HG03280 (cell line): Measurements from ENCODE around the gene KATNB1.
A peak's percentile ranks its signal among the peaks of the same experiment; 100 is the strongest.

ENCODE experiments used
- ATAC-seq: cut with Tn5 transposase; IDR thresholded peaks from one replicate; pipeline ENCODE4 v1.9.1; 2021; ENCODE audit warnings: mild to moderate bottlenecking, moderate library complexity; ENCODE audit not compliant: unreplicated experiment

KATNB1 gene

DNA sequence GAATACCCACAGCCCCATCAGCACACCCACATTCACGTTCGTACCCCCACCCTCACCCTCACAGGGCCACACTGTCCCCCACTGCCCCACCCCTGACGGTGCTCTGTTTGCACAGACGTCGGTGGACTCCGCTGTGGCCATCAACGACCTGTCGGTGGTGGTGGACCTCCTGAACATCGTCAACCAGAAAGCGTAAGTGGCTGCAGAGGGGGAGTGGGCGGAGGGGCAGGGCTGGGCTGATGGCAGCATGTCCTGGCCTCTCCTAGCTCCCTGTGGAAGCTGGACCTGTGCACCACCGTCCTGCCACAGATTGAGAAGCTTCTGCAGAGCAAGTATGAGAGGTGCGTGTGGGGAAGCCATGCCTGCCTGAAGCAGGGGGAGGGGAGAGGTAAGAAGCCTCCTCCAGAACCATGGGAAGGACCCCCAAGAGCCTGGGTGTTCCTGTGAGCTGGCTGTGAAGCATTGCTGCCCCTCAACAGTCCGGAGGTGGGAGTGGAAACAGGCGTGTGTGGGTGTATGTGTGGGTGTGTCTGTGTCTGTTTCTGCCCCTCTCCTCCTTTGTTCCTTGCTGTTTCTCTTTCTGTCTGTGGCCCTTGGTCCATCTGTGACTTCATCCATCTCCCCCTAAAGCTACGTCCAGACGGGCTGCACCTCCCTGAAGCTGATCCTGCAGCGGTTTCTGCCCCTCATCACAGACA is 20.3 kb downstream of the KATNB1 start:
- ATAC-seq = no peak

GRCh38 chr16:57756424-57757325 is 21.1 kb downstream of the KATNB1 start:
- ATAC-seq = no peak

DNA sequence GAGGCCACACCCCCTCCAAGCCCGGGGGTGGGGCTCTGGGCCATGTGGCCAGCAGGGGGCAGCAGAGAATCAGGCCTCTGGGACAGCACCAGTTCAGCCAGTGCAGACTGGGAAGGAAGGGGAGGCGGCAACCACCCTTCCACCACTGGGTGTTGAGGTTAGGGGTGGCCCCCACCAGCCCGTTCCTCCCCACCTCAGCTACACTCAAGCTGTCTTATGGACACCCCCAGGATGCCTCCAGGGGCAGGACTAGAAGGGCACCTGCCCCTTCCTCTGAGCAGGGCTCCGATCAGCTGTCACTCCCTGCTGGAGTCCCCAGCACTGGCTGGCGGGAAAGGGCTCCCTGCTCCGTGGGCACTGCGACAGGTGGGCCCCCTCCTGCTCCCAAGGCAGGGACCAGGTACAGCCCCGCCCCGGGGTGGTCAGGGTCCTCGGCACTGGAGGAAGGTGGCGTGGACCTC is 21.8 kb downstream of the KATNB1 start:
- peak; percentile 77 for ATAC-seq

- no peak for ATAC-seq
Measured at GRCh38 chr16:57757883-57758282, 22.3 kb downstream of the KATNB1 start.

- ATAC-seq = no peak
Measured at GRCh38 chr16:57758331-57759117, 23.0 kb downstream of the KATNB1 start.

GRCh38 chr16:57759131-57759530 is 23.6 kb downstream of the KATNB1 start:
- no peak for ATAC-seq

DNA sequence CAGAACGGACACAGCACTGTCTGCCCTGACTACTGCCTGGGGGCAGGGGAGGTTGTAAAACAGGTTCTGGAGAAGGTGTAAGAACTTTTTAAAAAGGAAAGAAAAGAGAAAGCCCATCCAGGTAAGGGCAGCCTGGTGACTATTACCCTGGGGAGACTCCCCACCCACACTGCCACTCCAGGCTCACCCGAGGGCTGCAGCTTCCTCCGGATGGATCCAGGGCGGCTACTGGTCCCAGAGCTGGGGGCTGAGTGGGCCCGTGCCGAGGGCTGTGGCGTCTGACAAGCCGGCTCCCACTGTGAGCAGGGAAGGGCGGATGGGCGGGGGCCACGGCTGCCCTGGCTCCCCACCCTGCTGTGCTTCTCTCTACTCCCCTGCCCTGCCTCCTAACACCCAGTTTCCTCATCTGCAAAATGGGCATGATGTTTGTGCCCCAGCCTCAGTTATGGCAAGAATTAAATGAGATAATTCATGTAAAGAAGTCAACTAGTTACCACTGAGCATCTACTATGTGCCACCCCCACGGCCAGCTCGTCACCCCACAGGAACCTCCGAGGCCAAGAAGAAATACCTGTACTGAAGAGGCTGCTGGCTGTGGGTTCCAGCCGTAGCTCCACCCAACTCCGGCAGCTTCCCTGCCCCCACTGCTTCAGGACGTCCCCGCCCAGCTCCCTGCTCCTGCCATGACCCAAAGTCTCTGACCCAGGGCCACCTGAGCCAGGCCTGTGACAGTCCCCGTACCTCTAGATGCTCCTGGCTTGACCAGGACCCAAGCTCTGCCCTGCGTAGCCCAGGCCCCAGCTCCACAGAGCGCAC is 24.2 kb downstream of the KATNB1 start:
- ATAC-seq = no peak

- no peak for ATAC-seq
Measured at GRCh38 chr16:57760357-57761160, 25.0 kb downstream of the KATNB1 start.

DNA sequence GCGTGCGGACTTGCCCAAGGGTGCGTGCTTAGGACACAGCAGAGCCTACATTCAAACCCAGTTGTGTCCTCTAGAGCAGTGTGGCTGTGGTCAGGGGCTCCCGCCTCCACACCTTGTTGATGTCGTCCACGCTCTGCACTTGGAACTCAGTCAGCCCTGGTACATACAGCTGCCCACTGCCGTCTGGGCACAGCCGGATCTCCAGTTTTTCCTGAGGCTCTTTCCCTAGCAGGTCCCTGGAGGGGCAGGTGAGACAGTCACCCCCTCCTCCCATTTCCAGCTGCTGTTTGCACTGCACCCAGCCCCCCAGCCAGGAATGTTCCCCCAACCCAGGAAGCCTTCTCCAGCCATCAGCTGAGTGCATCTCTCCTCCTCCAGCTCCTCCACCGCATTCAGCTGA is 25.7 kb downstream of the KATNB1 start:
- no peak for ATAC-seq

DNA sequence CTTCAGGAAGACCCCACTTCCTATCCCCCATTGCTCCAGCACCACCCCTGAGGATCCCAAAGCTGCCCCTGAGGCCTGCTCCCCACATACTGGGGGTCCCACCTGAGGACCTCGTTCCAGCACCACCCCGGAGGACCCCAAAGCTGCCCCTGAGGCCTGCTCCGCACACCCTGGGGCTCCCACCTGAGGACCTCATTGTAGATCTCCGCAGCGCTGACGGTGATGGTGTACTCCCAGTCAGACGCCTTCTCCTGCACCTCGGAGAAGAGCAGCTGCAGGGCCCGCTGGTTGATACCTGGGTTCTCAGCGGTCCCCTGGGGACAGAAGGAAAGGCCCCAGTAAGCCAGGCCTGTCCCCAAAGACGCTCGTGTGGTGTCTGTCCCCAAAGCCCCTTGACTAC is 26.4 kb downstream of the KATNB1 start:
- no peak for ATAC-seq

GRCh38 chr16:57762365-57763040 is 26.9 kb downstream of the KATNB1 start:
- ATAC-seq = no peak

GRCh38 chr16:57763285-57764005 is 27.9 kb downstream of the KATNB1 start:
- no peak for ATAC-seq

DNA sequence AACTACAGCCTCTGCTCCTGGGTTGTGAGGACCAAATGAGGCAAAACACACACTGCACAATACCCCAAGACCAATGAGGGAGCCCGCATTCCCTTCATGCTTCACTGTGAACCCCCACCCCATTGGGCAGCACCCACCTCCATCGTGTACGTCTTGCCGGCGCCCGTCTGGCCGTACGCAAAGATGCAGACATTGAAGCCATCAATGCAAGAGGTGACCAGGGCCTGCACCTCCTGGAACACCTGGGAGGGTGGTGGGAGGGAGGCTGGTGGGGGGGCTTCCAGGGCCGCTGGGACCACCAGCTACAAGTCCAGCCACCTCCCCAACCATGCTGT is 28.4 kb downstream of the KATNB1 start:
- ATAC-seq = no peak

DNA sequence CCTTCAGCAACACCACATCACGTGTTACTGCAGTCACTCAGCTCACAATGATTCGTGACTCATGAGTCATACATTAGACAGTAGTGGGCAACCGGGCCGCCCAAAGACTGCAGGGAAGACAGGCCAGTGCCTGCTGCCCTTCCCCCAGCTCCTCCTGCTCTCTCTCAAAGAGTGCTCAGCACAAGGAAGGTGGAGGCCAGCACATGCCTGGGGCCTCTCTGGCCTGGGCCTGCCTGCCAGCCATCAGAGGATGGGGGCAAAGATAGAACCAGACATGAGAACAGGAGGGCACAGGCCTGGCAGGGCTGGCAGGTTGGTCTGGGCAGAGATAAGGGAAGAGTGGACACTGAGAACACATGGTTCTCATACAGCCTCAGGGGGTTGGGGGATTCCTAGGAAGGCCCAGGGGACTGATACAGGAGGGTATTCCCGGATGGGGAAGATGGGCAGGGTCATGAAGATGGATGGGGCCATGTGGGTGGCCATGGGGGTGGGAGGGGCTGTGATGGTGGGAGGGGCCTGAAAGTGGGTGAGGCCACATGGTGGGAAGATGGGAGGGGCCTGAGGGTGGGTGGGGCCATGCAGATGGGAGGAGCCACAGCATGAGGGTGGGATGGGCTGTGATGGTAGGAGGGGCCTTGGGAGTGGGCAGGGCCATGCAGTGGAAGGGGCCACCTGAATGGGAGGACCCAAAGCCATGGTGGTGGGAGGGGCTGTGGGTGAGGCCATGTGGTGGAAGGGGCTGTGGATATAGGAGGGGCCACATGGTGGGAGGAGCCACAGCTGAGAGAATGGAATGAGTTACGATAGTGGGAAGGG is 29.0 kb downstream of the KATNB1 start:
- ATAC-seq = no peak

DNA sequence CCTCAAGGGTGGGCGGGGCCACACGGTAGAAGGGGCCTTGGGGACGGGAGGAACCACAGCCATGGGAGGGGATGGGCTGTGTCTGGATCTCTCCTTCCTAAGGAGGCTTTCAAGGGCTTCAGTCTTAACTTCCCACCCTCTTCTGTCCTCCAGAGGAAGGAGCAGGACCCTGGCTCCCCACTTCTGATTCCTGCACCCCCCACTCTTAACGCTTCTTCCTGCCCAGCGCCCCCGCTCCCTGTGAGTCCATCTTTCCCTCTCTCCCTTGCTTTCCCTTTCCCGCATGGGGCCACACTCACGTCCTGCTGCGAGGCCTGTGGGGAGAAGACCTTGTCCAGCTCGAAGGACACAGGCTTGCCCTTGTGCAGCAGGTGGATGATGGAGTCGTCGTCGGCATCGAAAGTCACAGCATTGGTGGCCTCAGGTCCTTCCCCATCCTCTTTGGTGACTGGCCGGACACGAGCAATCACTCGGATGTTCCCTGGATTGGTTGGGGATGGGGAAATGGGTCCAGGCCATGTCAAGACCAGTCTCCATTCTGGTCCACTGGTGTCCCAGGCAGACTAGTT is 29.7 kb downstream of the KATNB1 start:
- ATAC-seq = no peak

- ATAC-seq = no peak
Measured at GRCh38 chr16:57766714-57767348, 31.3 kb downstream of the KATNB1 start.
